GM23248 (cell line): ENCODE data around the gene MAT2B. TPM values are rescaled to one million over a fixed set of nuclear protein-coding genes. Genes with fewer than 3 reads are reported as not detected.

ENCODE experiments used
- DNase-seq: peaks from one replicate; pipeline ENCODE4 v3.0.0-alpha.2; 2015
- H2AFZ ChIP-seq: fragments of 200-600 bp; sonication (generic); 2 replicates; pipeline ENCODE4 v1.6.1; 2016; ENCODE audit warnings: antibody characterized with exemption
- H3F3A ChIP-seq: fragments of 200-600 bp; sonication (generic); 2 replicates; pipeline ENCODE4 v1.6.1; 2016; ENCODE audit warnings: mild to moderate bottlenecking, antibody characterized with exemption, mixed run types; ENCODE audit not compliant: insufficient read depth
- H3K27ac ChIP-seq: fragments of 200-600 bp; sonication (generic); 2 replicates; pipeline ENCODE4 v1.5.1; 2016; ENCODE audit warnings: mild to moderate bottlenecking
- H3K27me3 ChIP-seq: fragments of 200-600 bp; sonication (generic); replicated peaks from 2 replicates; pipeline ENCODE4 v1.6.1; 2016; ENCODE audit warnings: mild to moderate bottlenecking; ENCODE audit not compliant: insufficient read depth
- H3K36me3 ChIP-seq: fragments of 200-600 bp; sonication (generic); 2 replicates; pipeline ENCODE4 v1.6.1; 2016; ENCODE audit warnings: low read depth, mild to moderate bottlenecking
- H3K4me1 ChIP-seq: fragments of 200-600 bp; sonication (generic); 2 replicates; pipeline ENCODE4 v1.6.1; 2016; ENCODE audit warnings: mild to moderate bottlenecking; ENCODE audit not compliant: insufficient read depth
- H3K4me2 ChIP-seq: fragments of 200-600 bp; sonication (generic); one replicate; pipeline ENCODE4 v1.6.1; 2016; ENCODE audit warnings: mild to moderate bottlenecking; ENCODE audit not compliant: unreplicated experiment
- H3K4me3 ChIP-seq: fragments of 200-600 bp; sonication (generic); 2 replicates; pipeline ENCODE4 v1.5.1; 2016; ENCODE audit warnings: mild to moderate bottlenecking
- H3K79me2 ChIP-seq: fragments of 200-600 bp; sonication (generic); 2 replicates; pipeline ENCODE4 v1.6.1; 2016; ENCODE audit warnings: mild to moderate bottlenecking; ENCODE audit not compliant: insufficient read depth
- H3K9ac ChIP-seq: fragments of 200-600 bp; sonication (generic); 2 replicates; pipeline ENCODE4 v1.6.1; 2016; ENCODE audit warnings: mild to moderate bottlenecking
- H3K9me2 ChIP-seq: fragments of 200-600 bp; sonication (generic); 2 replicates; pipeline ENCODE4 v1.6.1; 2016; ENCODE audit warnings: mixed run types, mild to moderate bottlenecking, moderate library complexity; ENCODE audit not compliant: insufficient read depth
- H3K9me3 ChIP-seq: fragments of 200-600 bp; sonication (generic); one replicate; pipeline ENCODE4 v1.6.1; 2017; ENCODE audit warnings: low read depth
- H4K20me1 ChIP-seq: fragments of 200-600 bp; sonication (generic); 2 replicates; pipeline ENCODE4 v1.6.0; 2016; ENCODE audit not compliant: insufficient read depth
- EZH2 ChIP-seq: fragments of 200-600 bp; sonication (generic); IDR thresholded peaks from 2 replicates; pipeline ENCODE4 v1.6.1; 2018; ENCODE audit warnings: antibody characterized with exemption, mild to moderate bottlenecking; ENCODE audit not compliant: insufficient read depth, poor library complexity, severe bottlenecking
- EZH2phosphoT487 ChIP-seq: fragments of 200-600 bp; sonication (generic); IDR thresholded peaks from 2 replicates; pipeline ENCODE4 v1.6.1; 2018; ENCODE audit warnings: antibody characterized with exemption, moderate library complexity, mild to moderate bottlenecking, low read depth; ENCODE audit not compliant: insufficient read depth
- WGBS, 2 experiments: methylation state at CpG; one replicate each; pipeline ENCODE4 v1.1.6; 2015 to 2017; ENCODE audit warnings: low lambda C conversion rate in 2 of 2, low coverage in 1 of 2; ENCODE audit errors: missing lambda C conversion rate in 2 of 2; 5-methylcytosine and 5-hydroxymethylcytosine counted together
- in situ Hi-C: fragments of 300-500 bp; cut with MboI; formaldehyde crosslinking; loops from 2 replicates; pipeline ENCODE4 v1.15.0; 2020
- polyA plus RNA-seq: library from polyadenylated mRNA; unstranded; fragments of >200 nt; fragmentation: Nextera tagmentation; extraction: Ambion mirVana; gene quantifications from 2 replicates; pipeline ENCODE4 v1.2.1, GENCODE V29; 2016
- total RNA-seq: library from RNA; depleted of rRNA; stranded (reverse); fragments of >200 nt; shearing (Covaris generic); gene quantifications from 2 replicates; pipeline ENCODE4 v1.2.3, GENCODE V29; 2014

MAT2B gene
- total and polyA plus RNA-seq, 2 experiments from 2014 or later = 63.1 to 95.5 TPM

DNA sequence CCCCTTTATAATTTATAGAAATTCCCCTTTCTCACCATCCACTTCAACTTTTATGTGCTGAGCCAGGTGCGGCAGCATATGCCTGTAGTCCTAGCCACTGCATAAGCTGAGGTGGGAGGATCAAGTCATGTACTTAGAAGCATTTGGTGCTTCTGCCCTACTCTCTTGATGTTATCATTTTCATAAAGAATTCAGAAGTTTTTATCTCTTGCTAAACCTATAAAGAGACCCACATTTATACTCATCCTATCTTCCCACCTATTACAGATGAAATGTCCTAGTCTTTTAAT, 26.5 kb upstream of the MAT2B start:
- Histone ChIP-seq H3K36me3 (no peaks in the 10 kb centered on the region), H3K4me3 (no peak overlapping the region), H3K9me3 (no peaks in the 10 kb centered on the region), H3K27me3 (no peaks in the 10 kb centered on the region), H3F3A (peaks cover 9% of the 10 kb centered on the region; the same call in 1 of the 2 replicates), H3K9ac (no peak overlapping the region), H3K79me2 (no peaks in the 10 kb centered on the region), H3K4me1 (peaks cover 13% of the 10 kb centered on the region), H3K27ac (no peak overlapping the region), H2AFZ (peak overlapping the region; percentile 3; the same call in 1 of the 2 replicates), H3K4me2 (no peak overlapping the region), H3K9me2 (no peaks in the 10 kb centered on the region), H4K20me1 (no peaks in the 10 kb centered on the region)
- in situ Hi-C loops = no loop called here
- TF ChIP-seq EZH2phosphoT487 = no peak
- 96 to 100% methylated on average over 1 of the region's 1 CpG for WGBS, 2 experiments
- no peak for DNase-seq

DNA sequence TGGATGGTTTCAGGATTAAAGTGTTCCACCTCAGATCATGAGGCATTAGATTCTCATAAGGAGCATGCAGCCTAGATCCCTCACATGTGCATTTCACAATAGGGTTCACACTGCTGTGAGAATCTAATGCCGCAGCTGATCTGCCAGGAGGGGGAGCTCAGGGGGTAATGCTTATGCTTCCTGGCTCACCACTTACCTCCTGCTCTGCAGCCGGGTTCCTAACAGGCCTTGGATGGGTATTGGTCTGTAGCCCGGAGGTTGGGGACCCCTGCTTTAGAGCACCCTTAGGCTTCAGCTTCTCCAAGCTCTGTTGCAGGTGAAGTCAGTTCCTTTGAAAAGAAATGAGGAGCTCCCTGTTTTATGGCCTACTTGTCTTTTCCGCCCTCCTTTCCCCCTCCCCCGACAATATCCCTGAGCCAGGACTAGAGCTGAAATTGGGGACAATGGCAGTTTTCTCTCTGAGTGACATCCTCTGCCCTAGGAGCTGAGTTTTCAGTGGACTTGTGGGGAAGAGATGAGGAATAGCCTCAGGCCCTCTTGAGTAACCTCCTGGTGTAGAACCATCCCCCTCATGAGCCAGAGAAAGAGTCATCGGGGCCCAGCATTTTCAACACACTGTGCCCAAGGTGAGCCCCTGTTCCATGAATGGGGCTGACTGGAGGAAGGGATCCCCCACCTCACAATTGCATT, 16.2 kb upstream of the MAT2B start:
- peak; percentile 30 for DNase-seq
- H3K4me3 ChIP-seq = no peak overlapping the region
- WGBS, 2 experiments = 84 to 87% methylated on average over 6 of the region's 6 CpGs

DNA sequence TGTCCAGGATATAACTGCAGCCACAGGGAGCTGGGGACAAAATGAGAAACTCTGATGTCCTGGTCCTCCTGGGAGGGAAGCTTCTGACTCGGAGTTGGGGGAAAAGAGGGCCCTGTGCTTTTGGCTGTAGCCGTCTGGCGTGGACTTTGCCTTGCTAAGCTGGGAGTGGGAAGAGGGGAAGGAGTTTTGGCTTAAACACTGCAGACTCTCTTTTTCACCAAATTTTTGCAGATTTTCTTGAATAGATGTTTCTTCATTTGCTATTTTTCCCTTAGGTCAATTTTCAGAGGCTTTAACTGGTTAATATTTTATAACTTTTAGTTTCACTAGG, 15.7 kb upstream of the MAT2B start:
- H4K20me1 ChIP-seq = no peaks in the 10 kb centered on the region
- no peak for TF ChIP-seq EZH2
- no peak for TF ChIP-seq EZH2phosphoT487

More for the DNA sequence above, 16.2 kb upstream of the MAT2B start:
- in situ Hi-C loops = no loop called here
- no peaks in the 10 kb centered on the region for H3K79me2 ChIP-seq
- H2AFZ ChIP-seq = no peak overlapping the region
- no peaks in the 10 kb centered on the region for H3K27me3 ChIP-seq
- TF ChIP-seq EZH2 (no peak), EZH2phosphoT487 (no peak)
- no peak overlapping the region for H3K4me2 ChIP-seq
- no peaks in the 10 kb centered on the region for H3K9me2 ChIP-seq
- no peak overlapping the region for H3K9ac ChIP-seq
- no peaks in the 10 kb centered on the region for H3K4me1 ChIP-seq
- no peaks in the 10 kb centered on the region for H3K9me3 ChIP-seq
- no peaks in the 10 kb centered on the region for H4K20me1 ChIP-seq
- peaks cover 3% of the 10 kb centered on the region for H3K36me3 ChIP-seq
- no peaks in the 10 kb centered on the region for H3F3A ChIP-seq
- H3K27ac ChIP-seq = no peak overlapping the region

DNA sequence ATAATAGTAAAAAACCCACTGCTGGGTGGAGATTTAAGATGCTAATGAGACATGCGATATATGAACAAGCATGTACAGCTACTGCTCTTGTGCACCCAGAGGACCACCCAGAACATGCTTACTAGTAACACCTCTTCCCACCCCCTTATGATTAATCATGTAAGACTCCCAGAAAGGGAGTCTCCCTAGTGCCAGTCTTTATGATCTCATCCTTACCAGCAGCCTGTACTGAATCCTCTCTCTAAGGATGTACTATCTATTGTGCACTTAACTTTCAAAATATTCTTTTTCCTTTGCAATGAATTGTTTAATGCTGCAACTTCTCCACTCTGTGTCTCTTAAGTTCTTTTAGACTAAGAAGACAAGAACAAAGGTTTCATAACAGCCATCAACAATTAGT, 9.1 kb upstream of the MAT2B start:
- DNase-seq = peak; percentile 76

More for the DNA sequence above, 15.7 kb upstream of the MAT2B start:
- no peak overlapping the region for H2AFZ ChIP-seq
- 93 to 98% methylated on average over 3 of the region's 3 CpGs for WGBS, 2 experiments
- in situ Hi-C loops = no loop called here
- peaks cover 3% of the 10 kb centered on the region for H3K36me3 ChIP-seq
- no peaks in the 10 kb centered on the region for H3K79me2 ChIP-seq
- no peak overlapping the region for H3K9ac ChIP-seq
- H3K27ac ChIP-seq = no peak overlapping the region
- H3K4me3 ChIP-seq = no peak overlapping the region
- no peaks in the 10 kb centered on the region for H3K9me3 ChIP-seq
- H3K4me2 ChIP-seq = no peak overlapping the region
- H3K27me3 ChIP-seq = no peaks in the 10 kb centered on the region
- H3K9me2 ChIP-seq = no peaks in the 10 kb centered on the region
- no peaks in the 10 kb centered on the region for H3K4me1 ChIP-seq
- no peak for DNase-seq
- no peaks in the 10 kb centered on the region for H3F3A ChIP-seq

DNA sequence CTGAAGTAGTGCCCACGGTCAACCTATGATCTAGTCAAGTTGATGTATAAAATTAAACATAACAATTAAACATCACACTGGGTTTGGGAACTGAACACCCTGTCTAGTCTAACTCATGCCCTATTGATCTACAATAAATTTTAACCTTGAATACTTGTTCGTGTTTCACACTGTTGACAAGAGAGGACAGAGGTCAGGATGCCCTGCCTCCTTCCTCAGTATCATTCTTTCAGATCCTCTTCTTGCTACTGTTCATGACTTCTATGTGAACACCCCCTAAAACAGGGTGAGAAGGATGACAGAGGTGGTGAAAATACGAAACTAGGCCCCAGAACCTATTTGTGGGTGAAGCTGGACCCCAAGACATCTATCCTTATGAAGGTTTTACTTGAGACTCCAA, 8.1 kb upstream of the MAT2B start:
- WGBS, 2 experiments = 79 to 88% methylated on average over 3 of the region's 3 CpGs
- no peak for TF ChIP-seq EZH2
- TF ChIP-seq EZH2phosphoT487 = no peak
- Histone ChIP-seq H3K27me3 (no peaks in the 10 kb centered on the region), H3K9me3 (no peaks in the 10 kb centered on the region), H3K4me3 (no peak overlapping the region), H3K79me2 (no peaks in the 10 kb centered on the region), H3F3A (peaks cover 2% of the 10 kb centered on the region), H3K9ac (no peak overlapping the region), H4K20me1 (no peaks in the 10 kb centered on the region), H2AFZ (no peak overlapping the region), H3K9me2 (no peaks in the 10 kb centered on the region), H3K36me3 (no peaks in the 10 kb centered on the region), H3K4me2 (no peak overlapping the region), H3K4me1 (peaks cover 8% of the 10 kb centered on the region), H3K27ac (no peak overlapping the region)
- no peak for DNase-seq
- in situ Hi-C loops = no loop called here

More for the DNA sequence above, 9.1 kb upstream of the MAT2B start:
- Histone ChIP-seq H4K20me1 (no peaks in the 10 kb centered on the region), H3K4me1 (peaks cover 8% of the 10 kb centered on the region), H3K9me3 (no peaks in the 10 kb centered on the region), H3K79me2 (no peaks in the 10 kb centered on the region), H3F3A (no peaks in the 10 kb centered on the region), H3K4me2 (no peak overlapping the region), H3K9ac (no peak overlapping the region), H3K9me2 (no peaks in the 10 kb centered on the region), H3K36me3 (no peaks in the 10 kb centered on the region), H3K27ac (no peak overlapping the region), H3K27me3 (no peaks in the 10 kb centered on the region), H3K4me3 (no peak overlapping the region), H2AFZ (no peak overlapping the region)
- in situ Hi-C loops = no loop called here
- no peak for TF ChIP-seq EZH2
- TF ChIP-seq EZH2phosphoT487 = no peak
- 95 to 100% methylated on average over 1 of the region's 1 CpG for WGBS, 2 experiments
